Stimulated activated CD8-positive, alpha-beta memory T cell treated with anti-CD3 and anti-CD28 coated beads, Interleukin-15, amount 100 ng/mL, for 48 hours (primary cell): ENCODE data around the gene ACTL6B.
A peak's percentile ranks its signal among the peaks of the same experiment; 100 is the strongest.

Source experiments
- DNase-seq, 2 donors: peaks; one replicate each; pipeline ENCODE4 v3.0.0-alpha.2; 2020; ENCODE audit warnings: low read depth in 2 of 2

ACTL6B gene

GRCh38 chr7:100683659-100684533 is 27.6 kb upstream of the ACTL6B start:
- DNase-seq, result no peak

- no peak for DNase-seq
These were observed 26.9 kb upstream of the ACTL6B start for GRCh38 chr7:100682991-100683658.

- DNase-seq, result no peak
These were observed 26.0 kb upstream of the ACTL6B start for GRCh38 chr7:100682228-100682741.

- no peak for DNase-seq
These were observed 25.4 kb upstream of the ACTL6B start for GRCh38 chr7:100681491-100682227.

- no peak for DNase-seq
These were observed 24.5 kb upstream of the ACTL6B start for GRCh38 chr7:100680576-100681271.

GRCh38 chr7:100679927-100680575 is 23.8 kb upstream of the ACTL6B start:
- no peak for DNase-seq

- no peak for DNase-seq
These were observed 23.1 kb upstream of the ACTL6B start for GRCh38 chr7:100679129-100679926.

- no peak for DNase-seq
These were observed 22.2 kb upstream of the ACTL6B start for GRCh38 chr7:100678291-100678984.

- DNase-seq, result no peak
These were observed 21.3 kb upstream of the ACTL6B start for GRCh38 chr7:100677308-100678267.

GRCh38 chr7:100676501-100677306 is 20.5 kb upstream of the ACTL6B start:
- no peak for DNase-seq

- peak; percentile 78 for DNase-seq
These were observed 19.5 kb upstream of the ACTL6B start for GRCh38 chr7:100675581-100676350.

- DNase-seq, result no peak
These were observed 18.8 kb upstream of the ACTL6B start for GRCh38 chr7:100675105-100675451.

- DNase-seq, result no peak
These were observed 18.3 kb upstream of the ACTL6B start for GRCh38 chr7:100674411-100675104.

GRCh38 chr7:100673942-100674410 is 17.7 kb upstream of the ACTL6B start:
- no peak for DNase-seq

GRCh38 chr7:100673302-100673941 is 17.2 kb upstream of the ACTL6B start, which contains the start of gene GNB2:
Gene GNB2 (plus strand): TSS chr7:100673740. CDS start chr7:100676266, 2,526 bp downstream.
- DNase-seq, result peak; percentile 97
